HG03097 (cell line): ENCODE results near the gene GTF2F2.
"Not testable (repeated sequence)": the region's sequence is repeated elsewhere in the genome, so short reads cannot be mapped to it uniquely, and the experiment has no call there.

Experiments
- ATAC-seq: cut with Tn5 transposase; IDR thresholded peaks from one replicate; pipeline ENCODE4 v1.9.1; 2021; ENCODE audit not compliant: unreplicated experiment, low FRiP score

Gene GTF2F2

DNA sequence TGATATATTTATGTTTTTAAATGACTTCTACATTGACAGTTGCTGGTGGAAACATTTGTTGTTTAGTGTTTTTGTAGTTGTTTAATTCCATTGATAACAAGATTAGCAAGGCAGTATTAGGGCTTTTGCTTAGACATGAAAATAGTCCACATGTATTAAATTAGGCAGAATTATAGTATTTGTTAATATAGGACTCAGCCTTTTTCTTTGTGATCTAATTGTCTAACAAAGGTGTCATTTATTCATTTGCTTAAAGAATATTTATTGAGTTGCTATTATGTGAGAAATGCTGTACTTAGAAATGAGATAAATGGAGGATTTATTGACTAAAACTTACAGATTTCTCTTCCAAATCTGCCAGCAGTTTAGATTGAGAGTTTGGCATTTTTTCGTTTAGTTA is 122.2 kb downstream of the GTF2F2 start:
- ATAC-seq, result no peak

DNA sequence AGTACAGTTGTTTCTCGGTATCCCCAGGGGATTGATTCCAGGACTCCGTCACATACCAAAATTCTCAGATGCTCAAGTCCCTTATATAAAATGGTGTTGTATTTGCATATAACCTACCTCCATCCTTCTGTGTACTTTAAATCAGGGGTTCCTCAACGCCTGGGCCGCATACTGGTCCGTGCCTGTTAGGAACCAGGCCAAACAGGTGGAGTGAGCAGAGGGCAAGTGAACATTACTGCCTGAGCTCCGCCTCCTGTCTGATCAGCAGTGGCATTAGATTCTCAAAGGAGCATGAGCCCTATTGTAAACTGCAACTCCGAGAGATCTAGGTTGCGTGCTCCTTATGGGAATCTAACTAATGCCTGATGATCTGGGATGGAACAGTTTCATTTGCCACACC is 122.8 kb downstream of the GTF2F2 start:
- no peak for ATAC-seq

DNA sequence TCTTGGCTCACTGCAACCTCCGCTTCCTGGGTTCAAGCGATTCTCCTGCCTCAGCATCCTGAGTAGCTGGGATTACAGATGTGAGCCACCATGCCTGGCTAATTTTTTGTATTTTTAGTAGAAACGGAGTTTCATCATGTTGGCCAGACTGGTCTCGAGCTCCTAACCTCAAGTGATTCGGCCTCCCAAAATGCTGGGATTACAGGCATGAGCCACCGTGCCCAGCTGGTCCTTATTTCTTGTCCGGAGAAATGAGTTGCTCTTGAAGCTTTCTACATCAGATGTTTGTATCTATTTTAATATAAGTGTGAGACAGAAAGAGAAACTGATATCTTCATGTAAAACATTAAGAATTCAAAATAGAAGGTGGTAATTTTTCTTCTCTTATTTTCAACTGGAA is 124.4 kb downstream of the GTF2F2 start:
- not testable (repeated sequence) for ATAC-seq

DNA sequence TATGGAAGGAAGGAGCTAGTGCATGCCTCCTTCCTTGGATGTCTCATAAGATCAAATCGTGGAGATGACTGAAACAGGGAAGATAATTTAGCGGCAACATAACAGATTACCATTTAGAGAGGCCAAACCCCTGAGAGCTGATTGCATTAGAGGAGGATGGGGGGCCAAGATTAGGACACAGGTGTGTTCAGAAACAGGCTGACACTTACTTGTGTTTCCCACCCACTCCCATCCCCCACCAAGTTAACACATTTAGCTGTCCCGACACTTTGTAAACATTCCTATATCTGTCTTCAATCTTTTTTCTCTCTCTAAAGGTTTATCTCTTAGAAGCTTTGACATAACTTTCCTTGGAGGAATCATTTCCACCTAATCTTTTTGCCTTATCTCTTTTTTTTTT is 129.4 kb downstream of the GTF2F2 start:
- no peak for ATAC-seq

DNA sequence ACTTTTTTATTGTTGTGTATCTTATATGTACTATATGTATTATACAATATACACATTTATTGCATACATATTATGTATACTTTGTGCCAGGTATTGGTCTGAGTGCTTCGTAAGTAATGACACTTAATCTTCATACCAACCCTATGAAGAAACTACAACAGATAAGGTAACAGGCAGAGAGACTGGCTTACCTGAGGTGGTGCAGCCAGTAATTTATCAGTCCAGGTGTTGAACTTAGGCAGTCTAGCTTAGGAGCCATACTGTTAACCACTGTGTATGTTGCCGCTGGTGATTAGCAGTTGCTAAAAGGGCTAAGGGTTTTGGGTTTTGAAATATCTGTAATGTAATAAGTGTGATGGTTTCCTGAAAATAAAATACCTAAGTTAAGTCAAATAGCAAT is 134.1 kb downstream of the GTF2F2 start:
- no peak for ATAC-seq

DNA sequence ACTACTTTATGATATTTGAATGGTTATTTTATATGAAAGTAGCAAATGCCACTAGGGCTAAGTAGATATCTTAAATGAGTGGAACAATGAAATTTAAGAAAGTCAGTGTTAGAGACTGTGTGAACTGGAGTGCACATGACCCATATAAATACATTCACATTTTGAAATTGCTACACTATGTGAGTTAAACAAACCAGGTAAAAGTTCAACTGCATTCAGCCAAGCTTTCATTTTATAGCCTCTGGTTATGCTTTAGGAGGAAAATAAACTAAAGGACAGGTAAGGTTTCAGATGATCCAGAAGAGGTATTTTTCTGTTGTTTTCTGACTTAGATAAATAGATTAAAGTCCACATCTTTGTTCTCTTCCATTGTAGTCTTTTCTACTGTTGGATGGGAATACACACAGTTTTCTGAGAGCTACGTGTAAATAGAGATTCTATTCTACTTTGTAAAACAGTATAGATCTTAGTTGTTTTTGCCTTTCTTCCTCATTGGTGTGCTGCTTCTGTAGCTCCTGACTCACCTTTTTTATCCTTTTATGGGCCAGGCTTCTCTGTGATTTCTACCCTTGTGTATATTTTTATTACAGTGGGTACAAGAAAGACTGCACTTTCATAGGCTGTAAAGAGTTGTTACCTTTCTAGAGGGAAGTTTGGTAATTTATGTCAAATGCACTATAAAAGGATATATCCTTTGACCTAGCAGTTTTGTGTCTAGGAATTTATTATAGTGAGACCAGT is 135.1 kb downstream of the GTF2F2 start:
- ATAC-seq, result no peak

DNA sequence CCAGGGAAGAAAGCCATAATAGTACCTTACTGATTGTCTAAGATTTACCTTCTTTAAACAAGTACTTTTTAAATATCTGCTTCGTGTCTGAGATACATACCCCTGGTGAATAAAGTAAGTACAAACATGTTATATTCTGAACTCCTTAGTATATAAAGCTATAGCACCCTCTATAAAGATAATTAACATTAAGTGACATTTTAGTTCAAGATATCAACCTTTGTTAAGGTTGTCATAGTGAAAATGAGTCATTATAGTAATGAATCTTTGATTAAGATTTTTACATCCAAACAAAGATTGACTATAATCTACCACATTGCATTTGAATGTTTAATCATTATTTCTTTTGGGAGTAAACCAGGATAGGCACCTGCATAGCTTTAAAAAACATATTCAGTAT is 135.9 kb downstream of the GTF2F2 start:
- ATAC-seq, result no peak

DNA sequence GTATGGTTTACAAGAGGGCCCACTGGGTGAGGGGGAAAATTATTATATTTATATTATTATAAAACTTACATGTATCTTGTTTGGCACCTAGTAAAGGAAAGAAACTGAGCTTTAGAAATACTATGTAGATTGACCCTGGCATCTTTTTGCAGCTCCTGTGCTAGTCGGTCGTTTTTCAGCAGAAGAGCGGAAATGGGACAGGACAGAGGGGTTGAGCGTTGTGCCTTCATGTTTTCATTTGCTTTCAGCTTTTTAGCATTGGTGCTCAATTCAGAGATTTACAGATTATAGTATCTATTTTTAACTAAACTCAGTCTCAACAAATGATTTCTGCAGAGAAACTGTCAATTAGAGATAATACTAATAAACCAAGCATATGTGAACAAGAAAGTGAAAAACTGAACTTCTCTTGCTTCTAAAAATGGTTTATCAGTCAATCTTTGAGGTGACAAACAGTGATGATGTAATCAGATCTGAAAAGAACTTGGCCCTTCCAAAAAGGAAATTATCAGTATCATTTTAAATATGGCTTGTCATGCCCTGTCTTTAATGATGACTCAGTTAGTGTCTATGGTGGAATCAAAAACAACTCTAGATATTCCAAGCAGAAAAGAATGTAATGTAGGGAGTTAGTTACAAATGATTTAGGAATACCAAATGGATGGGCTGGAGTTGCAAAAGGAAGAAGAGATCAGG is 137.5 kb downstream of the GTF2F2 start:
- ATAC-seq, result no peak

DNA sequence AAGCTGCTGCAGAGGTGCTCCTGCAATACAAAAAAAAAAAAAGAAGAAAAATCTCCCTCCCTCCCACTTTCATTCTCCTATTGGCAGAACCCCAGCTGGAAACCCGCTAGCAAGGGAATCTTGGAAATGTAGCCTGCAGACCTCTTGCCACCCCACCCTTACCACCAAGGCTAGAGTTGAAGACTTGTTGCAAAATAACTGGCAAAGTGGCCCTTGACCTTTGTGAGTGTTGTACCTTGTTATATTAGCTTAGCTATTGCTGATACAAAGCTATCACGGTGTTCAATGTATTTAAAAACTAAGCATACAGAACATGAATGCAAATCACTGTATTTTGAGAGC is 138.0 kb downstream of the GTF2F2 start:
- ATAC-seq, result no peak

DNA sequence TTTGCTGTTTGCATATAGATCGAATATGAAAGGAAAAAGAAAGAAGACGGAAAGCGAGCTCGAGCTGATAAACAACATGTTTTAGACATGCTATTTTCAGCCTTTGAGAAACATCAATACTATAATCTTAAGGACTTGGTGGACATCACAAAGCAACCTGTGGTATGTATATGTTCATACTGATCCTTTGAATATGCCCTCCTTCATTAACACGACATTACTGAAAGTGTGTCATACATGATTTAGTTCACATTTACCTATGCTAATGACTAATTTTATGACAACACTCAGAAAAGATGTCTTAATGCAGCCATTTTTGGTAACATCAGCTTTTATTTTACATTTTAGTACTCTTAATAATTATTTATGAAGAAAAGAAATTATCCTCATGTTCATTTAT is 146.9 kb downstream of the GTF2F2 start:
- ATAC-seq, result no peak

DNA sequence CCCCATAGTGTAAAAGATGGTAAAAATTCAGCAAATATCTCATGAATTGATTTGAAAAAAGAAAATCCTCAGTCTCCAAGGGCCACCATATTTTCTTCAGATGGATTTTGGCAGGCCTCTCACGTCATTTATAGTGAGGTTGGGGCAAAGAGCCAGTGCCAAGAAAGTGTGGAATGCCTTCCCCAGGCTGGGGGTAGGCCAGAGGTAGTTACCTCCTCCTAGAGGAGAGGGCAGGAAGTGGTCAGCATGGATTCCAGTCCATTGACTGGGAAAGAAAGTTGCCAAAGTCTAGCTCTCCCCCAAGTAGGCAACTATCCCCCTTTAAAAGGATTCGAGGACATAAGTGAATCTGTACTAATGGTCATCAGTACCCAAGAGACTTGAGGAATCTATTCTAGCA is 148.9 kb downstream of the GTF2F2 start:
- no peak for ATAC-seq

DNA sequence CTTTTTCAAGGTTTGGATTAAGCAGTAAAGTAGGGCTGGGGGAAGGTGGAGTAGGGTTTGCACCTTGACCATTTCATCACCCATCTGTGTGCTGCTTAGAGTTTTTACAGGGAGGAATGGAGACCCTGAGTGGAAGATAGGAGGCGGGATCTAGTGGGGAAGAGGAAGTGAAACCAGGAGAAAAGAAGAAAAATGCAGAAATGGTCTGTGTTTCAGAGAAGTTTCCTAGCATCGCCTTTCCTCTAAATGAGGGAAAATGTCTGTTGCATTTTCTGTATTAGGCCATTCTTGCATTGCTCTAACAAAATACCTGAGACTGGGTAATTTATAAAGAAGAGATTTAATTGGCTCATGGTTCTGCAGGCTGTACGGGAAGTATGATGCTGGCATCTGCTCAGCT is 156.6 kb downstream of the GTF2F2 start:
- no peak for ATAC-seq

DNA sequence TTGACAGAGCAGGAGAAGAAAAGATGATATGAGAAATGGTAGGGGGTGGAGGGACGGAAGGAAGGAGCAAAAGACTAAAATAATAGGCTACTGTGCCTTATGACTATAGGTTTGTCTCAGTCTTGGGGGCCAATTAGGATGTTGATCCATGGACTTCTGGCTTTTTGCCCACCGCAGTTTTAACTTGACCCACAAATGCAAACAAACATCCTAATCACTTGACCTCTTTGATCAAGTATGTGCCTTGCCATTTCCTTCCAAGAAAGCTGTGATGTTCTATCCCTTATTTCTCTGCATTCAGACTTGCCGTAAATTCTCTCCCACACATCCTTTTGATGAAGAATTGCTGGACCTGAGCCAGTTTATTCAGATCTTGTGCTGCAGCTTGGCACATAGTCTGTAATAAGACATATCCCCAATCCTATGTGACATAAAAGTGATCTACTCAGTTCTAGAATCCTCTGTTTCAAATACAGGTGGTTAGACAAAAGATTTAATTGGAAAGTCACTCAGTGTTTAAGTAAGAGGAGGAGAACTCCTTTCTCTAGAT is 157.9 kb downstream of the GTF2F2 start:
- no peak for ATAC-seq

DNA sequence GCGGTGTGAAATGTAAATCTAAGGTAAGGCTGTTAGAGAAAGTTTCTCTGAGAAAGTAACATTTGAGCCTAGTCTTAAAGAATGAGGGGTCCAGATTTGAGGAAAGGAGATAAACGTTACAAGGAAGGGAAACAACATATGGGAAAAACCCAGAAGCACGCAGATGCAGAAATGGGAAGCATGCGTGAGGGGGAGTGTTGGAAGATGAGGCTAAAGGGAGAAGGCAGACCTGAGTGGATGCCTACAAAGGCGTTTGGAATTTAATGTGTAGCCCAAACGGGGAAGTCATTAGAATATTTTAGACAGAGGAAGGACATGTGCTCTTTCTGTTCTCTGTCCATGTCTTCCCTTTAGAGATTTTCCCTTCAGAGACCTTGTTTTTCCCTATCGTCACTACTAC is 159.7 kb downstream of the GTF2F2 start:
- ATAC-seq, result no peak

DNA sequence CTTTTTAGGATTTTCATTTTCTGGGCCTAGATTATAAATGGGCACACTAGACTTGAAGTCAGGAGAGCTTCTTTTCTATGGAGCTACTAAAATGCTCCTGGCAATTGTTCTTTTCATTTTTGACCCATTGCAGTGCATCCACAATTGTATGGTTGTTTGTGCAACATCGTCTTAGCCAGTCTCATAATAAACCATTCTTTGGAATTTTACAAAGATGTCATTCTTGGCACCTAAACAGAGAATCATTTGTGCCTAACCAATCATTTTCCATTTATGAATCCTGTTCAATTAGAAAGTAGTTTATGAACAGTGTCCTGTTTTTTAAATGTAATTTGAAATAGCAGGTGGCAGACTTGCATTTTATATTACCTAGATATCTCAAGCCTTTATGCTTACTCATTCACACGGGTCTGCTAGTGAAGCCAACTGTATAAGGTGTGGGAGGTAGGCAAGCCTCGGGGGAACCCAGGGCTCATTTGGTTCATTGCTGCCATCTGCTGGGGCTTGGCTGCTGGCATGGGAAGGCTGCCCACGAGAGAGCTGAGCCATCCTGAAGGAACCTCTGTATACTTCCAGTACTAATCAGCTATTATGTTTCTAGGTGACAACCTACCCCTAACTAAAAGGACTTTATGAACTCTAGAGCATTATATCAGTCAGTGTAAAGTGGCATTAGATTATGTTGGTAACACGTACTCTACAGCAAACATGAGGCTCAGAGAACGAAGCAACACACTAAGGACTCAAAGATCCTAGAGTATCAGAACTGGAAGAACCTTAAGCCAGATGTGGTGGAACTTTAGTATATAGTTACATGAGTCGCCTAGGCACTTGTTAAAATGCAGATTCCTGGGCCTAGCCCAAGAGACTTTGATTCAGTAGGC is 160.7 kb downstream of the GTF2F2 start:
- ATAC-seq, result no peak

DNA sequence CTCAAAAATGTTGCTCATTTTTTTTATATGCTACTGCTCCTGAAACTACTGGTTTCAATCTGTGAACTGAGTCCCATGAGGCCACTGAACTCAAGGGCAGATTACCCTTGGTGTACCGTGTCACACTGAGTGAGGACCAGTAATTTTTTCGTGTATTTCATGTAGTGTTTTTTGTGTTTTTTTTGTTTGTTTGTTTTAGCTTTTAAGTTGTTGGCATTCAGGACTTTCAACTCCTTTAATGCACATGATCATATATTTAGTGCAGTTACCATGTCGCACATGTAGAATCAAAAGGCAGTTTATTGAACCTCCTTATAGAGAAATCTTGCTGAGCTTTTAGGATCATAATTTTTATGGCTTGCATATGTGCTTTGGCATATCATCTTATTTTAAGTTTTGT is 162.7 kb downstream of the GTF2F2 start:
- no peak for ATAC-seq

DNA sequence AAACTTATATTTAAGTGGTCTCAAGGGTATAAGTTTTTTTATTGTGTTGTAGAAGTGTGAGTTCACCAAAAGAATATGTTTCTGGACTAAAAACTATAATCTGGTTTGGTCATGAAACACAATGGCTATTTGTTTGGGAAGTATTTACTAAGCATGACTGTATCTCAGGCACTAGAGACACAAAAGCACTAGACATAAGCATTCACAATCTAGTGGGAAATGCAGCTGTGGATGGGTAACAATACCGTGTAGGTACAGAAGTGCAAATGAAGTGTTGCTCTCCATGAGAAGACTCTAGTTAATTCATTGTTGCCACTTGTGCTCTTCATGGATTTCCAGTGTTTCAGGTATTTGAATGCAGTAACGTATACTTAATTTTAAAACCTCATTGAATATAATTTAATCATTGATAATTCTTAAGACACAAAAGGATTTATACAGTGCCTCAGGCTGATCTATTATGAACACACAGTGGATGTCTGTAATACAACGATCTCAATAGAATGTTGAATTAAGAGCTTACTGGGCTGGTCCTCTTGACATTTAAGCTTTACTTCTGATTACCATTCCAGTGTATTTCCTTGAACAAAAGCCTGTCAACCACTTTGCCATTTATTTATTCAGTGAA is 169.7 kb downstream of the GTF2F2 start:
- ATAC-seq, result no peak

DNA sequence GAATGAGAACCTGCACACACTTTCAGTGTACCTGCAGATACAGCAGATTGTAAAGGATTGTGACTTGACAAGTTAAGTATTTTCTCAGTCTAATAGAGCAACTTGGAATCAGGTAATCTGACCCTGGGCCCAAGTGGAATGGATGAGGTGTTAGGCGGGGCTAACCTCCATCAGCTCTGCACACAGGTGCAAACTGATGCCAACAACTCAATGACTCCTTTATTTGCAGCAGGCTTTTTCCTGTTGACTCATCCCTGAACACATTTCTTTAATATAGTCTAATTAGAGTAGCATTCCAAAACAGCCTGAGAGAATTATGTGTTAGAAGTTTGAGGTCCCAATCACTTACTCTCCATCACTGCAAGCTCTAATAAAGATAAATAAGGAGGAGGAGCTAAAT is 171.9 kb downstream of the GTF2F2 start:
- no peak for ATAC-seq

DNA sequence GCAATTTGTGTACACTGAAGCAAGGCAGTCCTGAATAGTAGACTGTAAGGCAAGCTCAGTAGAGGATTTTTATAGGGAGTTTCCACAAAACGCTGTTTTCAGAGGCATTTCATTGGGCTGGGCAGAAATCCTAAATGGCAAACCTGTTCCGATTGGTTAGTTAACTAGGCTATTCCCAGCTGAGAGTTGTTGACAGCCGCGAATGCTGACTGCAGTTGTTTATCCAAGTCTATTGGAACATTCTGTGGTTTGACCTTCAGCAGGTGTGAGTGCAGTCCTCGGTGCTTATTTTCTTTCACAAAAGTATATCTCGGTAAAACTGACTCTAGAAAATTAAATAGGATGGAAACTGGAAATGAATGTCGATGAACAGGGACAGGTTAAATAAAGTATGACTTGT is 175.2 kb downstream of the GTF2F2 start:
- ATAC-seq, result no peak

DNA sequence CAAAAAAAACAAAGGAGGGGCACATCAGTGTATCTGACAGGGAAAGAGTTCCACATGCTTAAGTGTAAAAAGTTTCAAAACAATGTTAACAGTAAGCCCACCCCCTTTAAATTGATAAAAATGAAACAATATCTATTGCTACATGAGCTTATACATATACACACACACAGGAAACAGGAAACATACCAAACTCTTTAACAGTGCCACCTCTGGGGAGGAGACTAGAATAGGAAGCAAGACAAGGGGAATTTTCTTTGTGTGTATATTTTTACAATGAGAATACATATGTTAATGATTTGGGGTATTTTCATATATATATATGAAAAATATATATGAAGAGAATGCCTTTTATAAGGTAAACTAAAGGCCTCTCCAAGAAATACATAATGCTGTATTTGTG is 175.9 kb downstream of the GTF2F2 start:
- ATAC-seq, result no peak
